ENCODE measurements around the gene INCENP. TPM values are rescaled to one million over a fixed set of nuclear protein-coding genes. Genes with fewer than 3 reads are reported as not detected.

The INCENP gene
- total RNA-seq, 2 donors from 2014 or later = 8.8 to 13.0 TPM

GRCh38 chr11:62147545-62147944, 23.7 kb downstream of the INCENP start:
- Histone ChIP-seq H3K4me1 (ENCODE audit: control insufficient read depth in 1 of 2, low read depth in 2 of 2) (no peaks in the 10 kb centered on the region), H3K36me3 (peaks cover 54% of the 10 kb centered on the region), H3K27ac (no peak overlapping the region), H3K27me3 (replicated peaks; ENCODE audit: insufficient read depth) (no peaks in the 10 kb centered on the region), H3K4me3 (no peak overlapping the region), H3K9me3 (no peaks in the 10 kb centered on the region)
- DNase-seq (ENCODE audit: low spot score) (no peak), ATAC-seq (ENCODE audit: insufficient number of reproducible peaks, low FRiP score, low read depth) (no peak)
- no peak for TF ChIP-seq CTCF (IDR thresholded peaks at IDR 0.05)

- Histone ChIP-seq H3K4me1 (ENCODE audit: control insufficient read depth in 1 of 2, low read depth in 2 of 2) (no peaks in the 10 kb centered on the region), H3K27ac (no peak overlapping the region), H3K27me3 (replicated peaks; ENCODE audit: insufficient read depth) (no peaks in the 10 kb centered on the region), H3K9me3 (no peaks in the 10 kb centered on the region), H3K36me3 (peaks cover 54% of the 10 kb centered on the region), H3K4me3 (no peak overlapping the region)
- TF ChIP-seq CTCF (IDR thresholded peaks at IDR 0.05) = no peak
- ATAC-seq (ENCODE audit: insufficient number of reproducible peaks, low FRiP score, low read depth) (no peak), DNase-seq (ENCODE audit: low spot score) (no peak)
These were observed 24.6 kb downstream of the INCENP start for GRCh38 chr11:62148271-62148980.

GRCh38 chr11:62149986-62150886, 26.4 kb downstream of the INCENP start:
- Histone ChIP-seq H3K36me3 (peaks cover 51% of the 10 kb centered on the region), H3K27ac (no peak overlapping the region), H3K4me3 (no peak overlapping the region), H3K4me1 (ENCODE audit: control insufficient read depth in 1 of 2, low read depth in 2 of 2) (no peaks in the 10 kb centered on the region), H3K27me3 (replicated peaks; ENCODE audit: insufficient read depth) (no peaks in the 10 kb centered on the region), H3K9me3 (no peaks in the 10 kb centered on the region)
- ATAC-seq (ENCODE audit: insufficient number of reproducible peaks, low FRiP score, low read depth) (no peak), DNase-seq (ENCODE audit: low spot score) (no peak)
- TF ChIP-seq CTCF (IDR thresholded peaks at IDR 0.05) = no peak

- no peak for DNase-seq (ENCODE audit: low spot score)
- H3K36me3 ChIP-seq = peaks cover 44% of the 10 kb centered on the region
- no peak for ATAC-seq (ENCODE audit: insufficient number of reproducible peaks, low FRiP score, low read depth)
- no peaks in the 10 kb centered on the region for H3K4me1 ChIP-seq (ENCODE audit: control insufficient read depth in 1 of 2, low read depth in 2 of 2)
- no peak overlapping the region for H3K4me3 ChIP-seq
- H3K27me3 ChIP-seq (replicated peaks; ENCODE audit: insufficient read depth) = no peaks in the 10 kb centered on the region
- no peak for TF ChIP-seq CTCF (IDR thresholded peaks at IDR 0.05)
- no peaks in the 10 kb centered on the region for H3K9me3 ChIP-seq
- no peak overlapping the region for H3K27ac ChIP-seq
These were observed 27.3 kb downstream of the INCENP start for GRCh38 chr11:62150887-62151736.

- Histone ChIP-seq H3K27me3 (replicated peaks; ENCODE audit: insufficient read depth) (no peaks in the 10 kb centered on the region), H3K27ac (no peak overlapping the region), H3K4me1 (ENCODE audit: control insufficient read depth in 1 of 2, low read depth in 2 of 2) (no peaks in the 10 kb centered on the region), H3K4me3 (no peak overlapping the region), H3K9me3 (no peaks in the 10 kb centered on the region), H3K36me3 (peaks cover 42% of the 10 kb centered on the region)
- no peak for ATAC-seq (ENCODE audit: insufficient number of reproducible peaks, low FRiP score, low read depth)
- TF ChIP-seq CTCF (IDR thresholded peaks at IDR 0.05) = no peak
- DNase-seq (ENCODE audit: low spot score) = no peak
These were observed 27.9 kb downstream of the INCENP start for GRCh38 chr11:62151737-62152102.

Data from thoracic aorta (tissue), 2 donors.